ENCODE data around the gene CUEDC1. TPM values are rescaled to one million over a fixed set of nuclear protein-coding genes. Genes with fewer than 3 reads are reported as not detected.

The CUEDC1 gene
- total and polyA plus RNA-seq, 2 of the 13 experiments (the other 11 are each of a cell fraction or from before 2014, with no cell fraction given), result 7.4 to 12.9 TPM

- TF ChIP-seq ZNF275 (CRISPR knock-in tag; IDR thresholded peaks at IDR 0.05; ENCODE audit: borderline replicate concordance) (peak; percentile 79; the same call in 1 of the 2 replicates), SPEN (CRISPR knock-in tag; IDR thresholded peaks at IDR 0.05; ENCODE audit: low read depth) (peak; percentile 18; the same call in 1 of the 2 replicates), EEA1 (CRISPR knock-in tag; IDR thresholded peaks at IDR 0.05; ENCODE audit: borderline replicate concordance) (0 out of 2 replicates have a peak, but pooled peaks have one; percentile 1), ZBTB20 (CRISPR knock-in tag; IDR thresholded peaks at IDR 0.05; ENCODE audit: borderline replicate concordance, low read depth) (peak; percentile 4; the same call in 1 of the 2 replicates), BRCA1 (CRISPR knock-in tag; IDR thresholded peaks at IDR 0.05) (no peak), MAFK (conservative IDR thresholded peaks at IDR 0.05 in 1 of 2, IDR thresholded peaks at IDR 0.05 in 1 of 2; ENCODE audit: low read length in 2 of 2) (no peak), KAT8 (CRISPR knock-in tag; IDR thresholded peaks at IDR 0.05) (peak; percentile 66), SIN3A (IDR thresholded peaks at IDR 0.05; ENCODE audit: borderline replicate concordance, low read depth, low read length) (0 out of 2 replicates have a peak, but pooled peaks have one; percentile 54), CBFB (CRISPR knock-in tag; IDR thresholded peaks at IDR 0.05) (0 out of 2 replicates have a peak, but pooled peaks have one; percentile 23), ZKSCAN1 (IDR thresholded peaks at IDR 0.05; ENCODE audit: low read length) (no peak), ZHX2 (IDR thresholded peaks at IDR 0.05; ENCODE audit: low read depth) (no peak), ZHX2 (CRISPR knock-in tag; IDR thresholded peaks at IDR 0.05; ENCODE audit: borderline replicate concordance) (peak; percentile 77; the same call in 1 of the 2 replicates), ZC3H13 (CRISPR knock-in tag; IDR thresholded peaks at IDR 0.05) (peak; percentile 72; the same call in 1 of the 2 replicates), HNF4G (IDR thresholded peaks at IDR 0.05; ENCODE audit: borderline replicate concordance, low read depth, low read length) (peak; percentile 18; the same call in 1 of the 2 replicates), HNF4G (CRISPR knock-in tag; IDR thresholded peaks at IDR 0.05; ENCODE audit: borderline replicate concordance, low read depth) (no peak; the same call in 1 of the 2 replicates), ZNF512B (CRISPR knock-in tag; IDR thresholded peaks at IDR 0.05; ENCODE audit: borderline replicate concordance) (no peak), KDM4B (CRISPR knock-in tag; IDR thresholded peaks at IDR 0.05) (0 out of 2 replicates have a peak, but pooled peaks have one; percentile 3), EP300 (IDR thresholded peaks at IDR 0.05; ENCODE audit: low read depth in 2 of 2, low read length in 2 of 2) (peak in 1 of 2 experiments; percentile 50; a peak in 1 of 4 replicates), EP300 (CRISPR knock-in tag; IDR thresholded peaks at IDR 0.05; ENCODE audit: borderline replicate concordance) (peak; percentile 41)
Observed at GRCh38 chr17:57986841-57987580, 31.8 kb upstream of the CUEDC1 start (continued).

Data from HepG2 (cell line).